GM06990 (cell line): ENCODE measurements around the gene THRAP3.

Source experiments
- DNase-seq: peaks from one replicate; pipeline ENCODE4 v3.0.0-alpha.2; 2011; ENCODE audit not compliant: insufficient read length; ENCODE audit errors: extremely low read depth
- H3K27me3 ChIP-seq: replicated peaks from 2 replicates; pipeline ENCODE4 v1.6.0; 2011; ENCODE audit warnings: low read length; ENCODE audit not compliant: control insufficient read depth, insufficient read depth
- H3K36me3 ChIP-seq: 2 replicates; pipeline ENCODE4 v1.5.1; 2011; ENCODE audit warnings: low read length; ENCODE audit not compliant: control insufficient read depth, insufficient read depth
- H3K4me3 ChIP-seq: replicated peaks from 2 replicates; pipeline ENCODE4 v1.5.1; 2011; ENCODE audit warnings: low read depth, mild to moderate bottlenecking, control low read depth, low read length
- CTCF ChIP-seq: IDR thresholded peaks from 2 replicates; pipeline ENCODE4 v1.5.1; 2011; ENCODE audit warnings: low read length, control low read depth, mild to moderate bottlenecking, inconsistent platforms; ENCODE audit not compliant: insufficient read depth, poor library complexity, severe bottlenecking

THRAP3 gene

GRCh38 chr1:36346741-36347370 is 122.6 kb downstream of the THRAP3 start:
- DNase-seq: no peak
- no peaks in the 10 kb centered on the region for H3K27me3 ChIP-seq
- TF ChIP-seq CTCF: no peak
- peaks cover 41% of the 10 kb centered on the region for H3K36me3 ChIP-seq
- H3K4me3 ChIP-seq: no peak overlapping the region

- DNase-seq: peak; percentile 71
- Histone ChIP-seq H3K4me3 (no peak overlapping the region), H3K36me3 (peaks cover 43% of the 10 kb centered on the region), H3K27me3 (no peaks in the 10 kb centered on the region)
- TF ChIP-seq CTCF: no peak
These were observed 125.0 kb downstream of the THRAP3 start for GRCh38 chr1:36349241-36349671.

- TF ChIP-seq CTCF: no peak
- no peak for DNase-seq
- Histone ChIP-seq H3K27me3 (no peaks in the 10 kb centered on the region), H3K4me3 (no peak overlapping the region), H3K36me3 (peaks cover 47% of the 10 kb centered on the region)
These were observed 125.6 kb downstream of the THRAP3 start for GRCh38 chr1:36349839-36350238.

- Histone ChIP-seq H3K4me3 (no peak overlapping the region), H3K36me3 (peaks cover 49% of the 10 kb centered on the region), H3K27me3 (no peaks in the 10 kb centered on the region)
- no peak for DNase-seq
- no peak for TF ChIP-seq CTCF
These were observed 126.5 kb downstream of the THRAP3 start for GRCh38 chr1:36350659-36351226.

- Histone ChIP-seq H3K27me3 (no peaks in the 10 kb centered on the region), H3K36me3 (peaks cover 47% of the 10 kb centered on the region), H3K4me3 (no peak overlapping the region)
- no peak for TF ChIP-seq CTCF
- DNase-seq: no peak
These were observed 127.2 kb downstream of the THRAP3 start for GRCh38 chr1:36351227-36351977.
